Measurements from ENCODE around the gene PPP1R15B. TPM values are rescaled to one million over a fixed set of nuclear protein-coding genes. Genes with fewer than 3 reads are reported as not detected.

Gene PPP1R15B
- total and polyA plus RNA-seq, 10 of the 15 experiments (the other 5 are each of a cell fraction or from before 2014, with no cell fraction given) = 13.9 to 38.1 (median 26.5) TPM

DNA sequence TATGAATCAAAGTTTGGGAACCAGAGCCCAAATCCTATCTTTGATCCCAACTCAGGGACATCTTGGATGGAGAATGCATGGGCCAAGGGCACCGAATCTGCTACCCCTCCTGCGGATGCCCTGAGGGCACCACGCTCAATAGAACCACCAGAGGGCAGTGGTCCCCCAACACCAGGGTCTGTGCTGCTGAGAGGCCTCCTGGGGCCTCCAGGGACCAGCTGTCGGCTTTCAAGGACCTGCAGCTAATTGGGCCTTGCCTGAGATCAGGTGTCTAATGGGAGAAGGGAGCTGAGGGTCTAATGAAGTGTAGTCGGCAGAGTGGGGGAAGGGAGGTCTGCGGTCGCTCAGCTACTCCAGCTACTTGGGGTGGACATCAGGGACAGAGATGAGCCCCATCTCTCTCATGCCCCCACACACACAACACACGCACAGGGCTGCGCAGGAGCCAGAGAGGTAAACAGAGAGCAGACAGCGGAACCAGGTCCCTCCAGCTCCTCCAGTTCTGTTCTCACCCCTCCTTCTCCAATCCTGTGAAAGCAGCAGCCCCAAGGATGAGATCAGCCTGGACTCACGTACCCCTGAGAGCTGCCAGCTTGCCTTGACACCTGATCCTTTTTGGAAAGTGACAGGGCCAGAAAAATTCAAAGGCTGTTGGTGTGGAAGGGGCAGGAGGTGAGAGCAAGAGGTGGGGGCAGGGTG is 34.9 kb upstream of the PPP1R15B start (continued):
- TF ChIP-seq, protein P1, sequence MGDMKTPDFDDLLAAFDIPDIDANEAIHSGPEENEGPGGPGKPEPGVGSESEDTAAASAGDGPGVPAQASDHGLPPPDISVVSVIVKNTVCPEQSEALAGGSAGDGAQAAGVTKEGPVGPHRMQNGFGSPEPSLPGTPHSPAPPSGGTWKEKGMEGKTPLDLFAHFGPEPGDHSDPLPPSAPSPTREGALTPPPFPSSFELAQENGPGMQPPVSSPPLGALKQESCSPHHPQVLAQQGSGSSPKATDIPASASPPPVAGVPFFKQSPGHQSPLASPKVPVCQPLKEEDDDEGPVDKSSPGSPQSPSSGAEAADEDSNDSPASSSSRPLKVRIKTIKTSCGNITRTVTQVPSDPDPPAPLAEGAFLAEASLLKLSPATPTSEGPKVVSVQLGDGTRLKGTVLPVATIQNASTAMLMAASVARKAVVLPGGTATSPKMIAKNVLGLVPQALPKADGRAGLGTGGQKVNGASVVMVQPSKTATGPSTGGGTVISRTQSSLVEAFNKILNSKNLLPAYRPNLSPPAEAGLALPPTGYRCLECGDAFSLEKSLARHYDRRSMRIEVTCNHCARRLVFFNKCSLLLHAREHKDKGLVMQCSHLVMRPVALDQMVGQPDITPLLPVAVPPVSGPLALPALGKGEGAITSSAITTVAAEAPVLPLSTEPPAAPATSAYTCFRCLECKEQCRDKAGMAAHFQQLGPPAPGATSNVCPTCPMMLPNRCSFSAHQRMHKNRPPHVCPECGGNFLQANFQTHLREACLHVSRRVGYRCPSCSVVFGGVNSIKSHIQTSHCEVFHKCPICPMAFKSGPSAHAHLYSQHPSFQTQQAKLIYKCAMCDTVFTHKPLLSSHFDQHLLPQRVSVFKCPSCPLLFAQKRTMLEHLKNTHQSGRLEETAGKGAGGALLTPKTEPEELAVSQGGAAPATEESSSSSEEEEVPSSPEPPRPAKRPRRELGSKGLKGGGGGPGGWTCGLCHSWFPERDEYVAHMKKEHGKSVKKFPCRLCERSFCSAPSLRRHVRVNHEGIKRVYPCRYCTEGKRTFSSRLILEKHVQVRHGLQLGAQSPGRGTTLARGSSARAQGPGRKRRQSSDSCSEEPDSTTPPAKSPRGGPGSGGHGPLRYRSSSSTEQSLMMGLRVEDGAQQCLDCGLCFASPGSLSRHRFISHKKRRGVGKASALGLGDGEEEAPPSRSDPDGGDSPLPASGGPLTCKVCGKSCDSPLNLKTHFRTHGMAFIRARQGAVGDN (IDR thresholded peaks at IDR 0.05) = peak; percentile 20; the same call in 1 of the 2 replicates
- no peak for TF ChIP-seq SP1 (IDR thresholded peaks at IDR 0.05; ENCODE audit: low read depth, low read length)
- no peak for TF ChIP-seq DPF2 (IDR thresholded peaks at IDR 0.05)
- no peak for TF ChIP-seq CBFB (IDR thresholded peaks at IDR 0.05; ENCODE audit: low read depth)
- TF ChIP-seq RCOR1 (conservative IDR thresholded peaks at IDR 0.05; ENCODE audit: low read depth, low read length) = no peak
- TF ChIP-seq NFYA (IDR thresholded peaks at IDR 0.05; ENCODE audit: borderline replicate concordance, low read depth, low read length) = no peak
- TF ChIP-seq RELA (IDR thresholded peaks at IDR 0.05; ENCODE audit: borderline replicate concordance, partially characterized antibody) = peak; percentile 59
- TF ChIP-seq STAT1 (conservative IDR thresholded peaks at IDR 0.05) = 0 out of 2 replicates have a peak, but pooled peaks have one; percentile 73
- peak; percentile 55; the same call in 1 of the 2 replicates for TF ChIP-seq YY1 (IDR thresholded peaks at IDR 0.05; ENCODE audit: low read depth, low read length)
- TF ChIP-seq ETV6 (conservative IDR thresholded peaks at IDR 0.05 in 1 of 2, IDR thresholded peaks at IDR 0.05 in 1 of 2; ENCODE audit: borderline replicate concordance in 1 of 2, low read depth in 1 of 2) = no peak
- TF ChIP-seq RAD21 (IDR thresholded peaks at IDR 0.05; ENCODE audit: insufficient read depth, low read depth, low read length) = peak; percentile 99
- TF ChIP-seq TCF3 (IDR thresholded peaks at IDR 0.05; ENCODE audit: borderline replicate concordance, insufficient read depth, low read depth, low read length) = peak; percentile 75; the same call in 1 of the 2 replicates

All from GM12878 (cell line).